GM06990 (cell line): ENCODE measurements around the gene MGME1.
"Not testable (repeated sequence)": the region's sequence is repeated elsewhere in the genome, so short reads cannot be mapped to it uniquely, and the experiment has no call there.

Source experiments
- DNase-seq: peaks from one replicate; pipeline ENCODE4 v3.0.0-alpha.2; 2011; ENCODE audit not compliant: insufficient read length; ENCODE audit errors: extremely low read depth
- H3K27me3 ChIP-seq: replicated peaks from 2 replicates; pipeline ENCODE4 v1.6.0; 2011; ENCODE audit warnings: low read length; ENCODE audit not compliant: control insufficient read depth, insufficient read depth
- H3K36me3 ChIP-seq: 2 replicates; pipeline ENCODE4 v1.5.1; 2011; ENCODE audit warnings: low read length; ENCODE audit not compliant: control insufficient read depth, insufficient read depth
- H3K4me3 ChIP-seq: replicated peaks from 2 replicates; pipeline ENCODE4 v1.5.1; 2011; ENCODE audit warnings: low read depth, mild to moderate bottlenecking, control low read depth, low read length
- TF ChIP-seq, protein P1 (sequence below): IDR thresholded peaks from 2 replicates; pipeline ENCODE4 v1.5.1; 2011; ENCODE audit warnings: low read length, control low read depth, mild to moderate bottlenecking, inconsistent platforms; ENCODE audit not compliant: insufficient read depth, poor library complexity, severe bottlenecking

Gene MGME1

DNA sequence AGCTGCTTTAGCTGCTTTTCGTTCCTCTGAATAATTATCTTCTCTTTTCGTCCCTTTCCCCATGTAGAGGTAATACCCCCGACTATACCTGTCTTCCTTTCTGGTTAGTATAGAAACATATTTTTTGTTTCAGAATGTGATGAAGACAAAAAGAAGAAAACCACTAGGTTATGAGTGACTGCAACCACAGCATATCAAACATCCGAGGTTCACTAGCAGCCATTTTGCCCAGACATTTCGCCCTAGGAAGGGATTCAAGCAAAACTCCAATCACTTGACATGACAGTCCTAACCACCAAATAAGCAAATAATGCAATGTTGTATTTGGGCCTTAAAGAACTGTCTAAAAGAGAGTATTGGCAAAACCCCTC is 9.6 kb upstream of the MGME1 start:
- no peak for DNase-seq
- peaks cover 17% of the 10 kb centered on the region for H3K36me3 ChIP-seq
- peak overlapping the region; percentile 5; the same call in 1 of the 2 replicates for H3K4me3 ChIP-seq
- H3K27me3 ChIP-seq: no peaks in the 10 kb centered on the region
- TF ChIP-seq, protein P1, sequence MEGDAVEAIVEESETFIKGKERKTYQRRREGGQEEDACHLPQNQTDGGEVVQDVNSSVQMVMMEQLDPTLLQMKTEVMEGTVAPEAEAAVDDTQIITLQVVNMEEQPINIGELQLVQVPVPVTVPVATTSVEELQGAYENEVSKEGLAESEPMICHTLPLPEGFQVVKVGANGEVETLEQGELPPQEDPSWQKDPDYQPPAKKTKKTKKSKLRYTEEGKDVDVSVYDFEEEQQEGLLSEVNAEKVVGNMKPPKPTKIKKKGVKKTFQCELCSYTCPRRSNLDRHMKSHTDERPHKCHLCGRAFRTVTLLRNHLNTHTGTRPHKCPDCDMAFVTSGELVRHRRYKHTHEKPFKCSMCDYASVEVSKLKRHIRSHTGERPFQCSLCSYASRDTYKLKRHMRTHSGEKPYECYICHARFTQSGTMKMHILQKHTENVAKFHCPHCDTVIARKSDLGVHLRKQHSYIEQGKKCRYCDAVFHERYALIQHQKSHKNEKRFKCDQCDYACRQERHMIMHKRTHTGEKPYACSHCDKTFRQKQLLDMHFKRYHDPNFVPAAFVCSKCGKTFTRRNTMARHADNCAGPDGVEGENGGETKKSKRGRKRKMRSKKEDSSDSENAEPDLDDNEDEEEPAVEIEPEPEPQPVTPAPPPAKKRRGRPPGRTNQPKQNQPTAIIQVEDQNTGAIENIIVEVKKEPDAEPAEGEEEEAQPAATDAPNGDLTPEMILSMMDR: no peak

DNA sequence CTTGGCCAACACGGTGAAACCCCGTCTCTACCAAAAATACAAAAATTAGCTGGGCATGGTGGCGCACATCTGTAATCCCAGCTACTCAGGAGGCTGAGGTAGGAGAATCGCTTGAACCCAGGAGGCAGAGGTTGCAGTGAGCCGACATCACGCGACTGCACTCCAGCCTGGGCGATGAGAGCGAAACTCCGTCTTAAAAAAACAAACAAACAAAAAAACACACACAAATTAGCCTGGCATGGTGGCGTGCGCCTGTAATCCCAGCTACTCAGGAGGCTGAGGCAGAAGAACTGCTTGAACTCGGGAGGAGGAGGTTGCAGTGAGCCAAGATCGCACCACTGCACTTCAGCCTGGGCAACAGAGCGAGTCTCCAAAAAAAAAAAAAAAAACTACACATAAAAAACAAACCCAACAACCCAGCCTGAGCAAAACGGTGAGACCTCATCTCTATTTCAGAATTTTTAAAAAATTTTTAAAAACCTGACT is 8.4 kb upstream of the MGME1 start:
- DNase-seq, H3K4me3 ChIP-seq, H3K27me3 ChIP-seq: not testable (repeated sequence)
- peaks cover 13% of the 10 kb centered on the region for H3K36me3 ChIP-seq

DNA sequence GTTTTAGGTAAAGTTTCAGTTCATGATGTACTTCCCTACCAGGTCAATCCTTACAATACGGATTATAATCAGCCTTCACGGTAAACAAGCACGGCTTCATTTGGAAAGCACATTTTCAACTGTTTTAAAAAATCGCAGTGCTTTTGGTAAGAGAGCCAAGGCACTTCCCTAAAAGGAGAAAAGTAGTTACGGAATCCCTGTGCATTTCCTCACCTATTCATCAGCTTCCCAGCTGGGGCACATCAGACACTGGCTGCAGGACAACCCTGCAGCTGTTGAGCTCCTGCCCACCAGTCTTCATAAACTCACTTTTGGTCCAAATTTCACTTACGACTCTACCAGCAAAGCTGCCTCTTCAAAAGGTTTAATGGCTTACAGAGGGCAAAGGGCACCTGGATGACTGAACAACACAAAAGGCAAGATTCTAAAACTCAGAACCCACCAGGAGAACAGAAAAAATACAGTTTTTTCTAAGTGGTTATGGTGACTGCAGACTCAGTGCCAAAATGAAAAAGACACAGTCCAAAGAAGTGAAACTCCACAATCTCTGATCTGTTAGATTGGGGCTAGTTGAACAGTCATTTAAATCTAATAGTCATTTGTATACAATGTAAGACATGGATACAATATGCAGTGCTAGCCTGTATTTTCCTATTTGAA is 7.8 kb upstream of the MGME1 start:
- DNase-seq: no peak
- H3K36me3 ChIP-seq: peaks cover 11% of the 10 kb centered on the region
- no peaks in the 10 kb centered on the region for H3K27me3 ChIP-seq
- peak overlapping the region; percentile 41 for H3K4me3 ChIP-seq
- TF ChIP-seq, protein P1: no peak

DNA sequence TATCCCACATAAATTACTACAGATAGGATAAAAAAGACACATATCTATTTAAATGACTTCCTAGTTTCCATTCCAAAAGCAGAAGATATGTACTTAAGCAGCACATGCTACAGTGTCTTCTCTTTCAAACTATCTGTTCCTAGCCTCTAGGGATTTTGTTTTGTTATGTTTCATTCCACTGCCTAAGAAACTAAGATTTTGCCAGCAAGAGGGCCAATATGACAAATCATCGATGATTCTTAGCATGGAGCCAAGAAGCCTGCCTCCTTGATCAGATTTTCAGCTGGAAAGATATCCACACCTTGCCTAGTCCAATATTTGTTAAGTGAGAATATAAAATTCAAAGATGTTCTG is 7.3 kb upstream of the MGME1 start:
- Histone ChIP-seq H3K4me3 (peak overlapping the region; percentile 6; the same call in 1 of the 2 replicates), H3K36me3 (peaks cover 8% of the 10 kb centered on the region), H3K27me3 (no peaks in the 10 kb centered on the region)
- no peak for DNase-seq
- TF ChIP-seq, protein P1: no peak

DNA sequence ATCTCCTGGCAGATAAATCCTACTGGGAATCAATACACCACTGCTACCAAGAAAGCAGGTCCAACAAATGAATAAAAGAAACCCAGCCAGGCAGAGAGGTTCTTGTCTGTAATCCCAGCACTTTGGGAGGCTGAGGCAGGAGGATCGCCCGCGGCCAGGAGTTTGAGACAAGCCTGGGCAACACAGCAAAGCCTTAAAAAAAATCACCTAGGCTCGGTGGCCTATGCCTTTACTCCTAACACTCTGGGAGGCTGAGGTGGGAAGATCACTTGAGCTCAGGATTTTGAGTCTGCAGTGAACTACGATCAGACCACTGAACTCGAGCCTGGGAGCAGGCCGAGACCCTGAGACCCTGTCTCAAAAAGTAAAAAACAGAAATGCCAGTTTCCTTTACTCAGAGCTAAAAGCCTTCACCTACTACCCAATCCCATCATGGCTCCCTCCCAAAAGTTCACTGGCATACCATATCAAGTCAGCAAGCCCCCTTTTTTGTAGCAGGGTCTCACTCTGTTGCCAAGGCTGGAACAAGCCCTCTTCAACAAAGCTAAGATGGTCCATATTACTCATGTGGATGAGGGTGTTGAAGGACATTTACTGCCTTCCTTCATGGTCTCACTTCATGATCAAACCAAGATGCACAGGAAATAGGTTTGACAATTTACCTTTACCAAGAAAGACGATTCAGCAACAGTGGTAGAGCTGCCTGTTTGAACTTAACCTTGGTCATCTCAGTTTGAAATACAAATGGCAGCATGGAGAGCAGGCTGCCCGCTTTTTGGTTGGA is 5.5 kb upstream of the MGME1 start:
- TF ChIP-seq, protein P1: no peak
- H3K4me3 ChIP-seq: peak overlapping the region; percentile 96
- no peak for DNase-seq
- H3K36me3 ChIP-seq: peaks cover 8% of the 10 kb centered on the region
- no peaks in the 10 kb centered on the region for H3K27me3 ChIP-seq

DNA sequence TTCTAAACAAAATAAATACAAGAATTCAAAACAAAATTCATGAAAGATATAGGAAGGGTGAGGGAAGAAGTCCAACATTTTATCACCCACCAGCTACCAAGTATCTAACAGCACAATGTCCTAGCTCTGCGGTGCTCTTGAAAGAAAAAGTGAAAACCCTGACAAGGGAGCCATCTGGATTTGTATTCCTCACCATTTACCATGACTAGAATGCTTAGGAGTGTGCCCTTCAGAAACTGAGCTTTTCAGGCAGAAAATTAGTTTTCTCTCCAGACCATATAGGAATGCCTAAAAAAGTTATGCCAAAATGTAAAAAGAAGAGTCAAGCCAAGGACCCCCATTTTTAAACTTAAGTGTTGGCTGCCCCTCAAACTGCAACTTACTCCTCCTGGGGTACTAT is 4.7 kb upstream of the MGME1 start:
- no peak for DNase-seq
- peaks cover 8% of the 10 kb centered on the region for H3K36me3 ChIP-seq
- H3K27me3 ChIP-seq: no peaks in the 10 kb centered on the region
- H3K4me3 ChIP-seq: peak overlapping the region; percentile 96
- TF ChIP-seq, protein P1: no peak
